Loucy (cell line): Measurements from ENCODE around the gene CST5.
"Not testable (repeated sequence)": the region's sequence is repeated elsewhere in the genome, so short reads cannot be mapped to it uniquely, and the experiment has no call there.

Source experiments
- CTCF ChIP-seq: fragments of 200-600 bp; sonication (generic); conservative IDR thresholded peaks from 2 replicates; pipeline ENCODE4 v1.5.1; 2014; ENCODE audit warnings: mild to moderate bottlenecking, antibody characterized with exemption, low read length
- EZH2phosphoT487 ChIP-seq: fragments of 200-600 bp; IDR thresholded peaks from 2 replicates; pipeline ENCODE4 v1.6.1; 2018; ENCODE audit warnings: antibody characterized with exemption, mild to moderate bottlenecking, moderate library complexity, borderline replicate concordance

- TF ChIP-seq CTCF, EZH2phosphoT487: not testable (repeated sequence)
These were observed 18.8 kb downstream of the CST5 start for GRCh38 chr20:23860771-23861170.
